Left ventricle myocardium superior (tissue), 1 donor: ENCODE measurements around the gene SDK2. TPM values are rescaled to one million over a fixed set of nuclear protein-coding genes. Genes with fewer than 3 reads are reported as not detected.
A peak's percentile ranks its signal among the peaks of the same experiment; 100 is the strongest.
"Not testable (repeated sequence)": the region's sequence is repeated elsewhere in the genome, so short reads cannot be mapped to it uniquely, and the experiment has no call there.

ENCODE experiments used
- ATAC-seq: fragments of 200-7000 bp; cut with Tn5 transposase; one replicate; pipeline ENCODE4 v1.9.1; 2020; ENCODE audit warnings: mild to moderate bottlenecking, moderate library complexity
- DNase-seq: peaks from one replicate; pipeline ENCODE4 v3.0.0-alpha.2; 2020
- intact Hi-C: fragments of 100-400 bp; cut with micrococcal nuclease; formaldehyde crosslinking; loops from one replicate; pipeline ENCODE4 v1.11.0; 2022
- total RNA-seq: library from RNA; stranded (reverse); fragmentation: NEBNext Ultra II Directional; extraction: Animal tissue kit (Norgen Biotek cat#: 25700); gene quantifications from one replicate; pipeline ENCODE4 v1.2.1, GENCODE V29; 2021
- donor health status: DM: no; HTN: yes; CAD: no; lungs with severe emphysema.

SDK2 gene
- total RNA-seq, 1 donor from 2014 or later = 1.5 TPM

- no peak for DNase-seq
- peak; percentile 10 for ATAC-seq
- intact Hi-C loops = no loop called here
Measured at GRCh38 chr17:73316919-73317505, 327.2 kb downstream of the SDK2 start.

GRCh38 chr17:73315471-73315870 lies 328.8 kb downstream of the SDK2 start:
- ATAC-seq = no peak
- no peak for DNase-seq
- intact Hi-C loops = no loop called here

DNA sequence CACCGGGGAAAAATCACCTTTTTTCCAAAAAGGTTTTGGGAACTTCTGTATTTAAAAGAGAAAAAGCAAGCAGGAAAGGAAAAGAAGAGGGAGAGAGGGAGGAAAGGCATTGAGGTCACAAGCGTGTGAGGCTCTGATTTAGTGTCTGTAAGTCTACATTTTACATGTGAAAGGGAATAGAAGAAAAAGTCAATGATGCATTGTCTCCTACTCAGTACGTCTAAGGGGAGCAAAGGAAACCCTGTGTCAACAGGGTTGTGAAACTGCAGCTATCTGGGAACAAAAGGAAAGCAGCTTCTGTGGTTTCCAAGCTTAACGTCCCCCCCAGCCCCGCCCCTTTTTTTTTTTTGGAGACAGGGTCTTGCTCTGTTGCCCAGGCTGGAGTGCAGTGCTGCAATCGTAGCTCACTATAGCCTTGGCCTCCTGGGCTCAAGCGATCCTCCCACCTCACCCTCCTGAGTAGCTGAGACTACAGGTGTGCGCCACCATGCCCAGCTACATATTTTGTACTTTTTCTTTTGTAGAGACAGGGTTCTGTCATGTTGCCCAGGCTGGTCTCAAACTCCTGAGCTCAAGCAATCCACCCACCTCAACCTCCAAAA lies 330.6 kb downstream of the SDK2 start:
- ATAC-seq (no peak), DNase-seq (no peak)
- intact Hi-C loops = no loop called here

DNA sequence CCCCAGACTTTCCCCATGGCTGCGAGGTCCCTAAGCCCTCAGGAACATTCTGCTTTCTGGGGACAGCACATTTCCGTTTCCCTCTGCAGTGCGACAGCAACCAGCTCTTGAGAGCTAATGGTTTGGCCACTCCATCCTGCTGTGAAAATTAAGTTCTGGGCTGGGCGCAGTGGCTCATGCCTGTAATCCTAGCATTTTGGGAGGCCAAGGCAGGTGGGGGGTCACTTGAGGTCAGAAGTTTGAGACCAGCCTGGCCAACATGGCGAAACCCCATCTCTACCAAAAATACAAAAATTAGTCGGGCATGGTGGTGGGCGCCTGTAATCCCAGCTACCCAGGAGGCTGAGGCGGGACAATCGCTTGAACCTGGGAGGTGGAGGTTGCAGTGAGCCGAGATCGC lies 331.4 kb downstream of the SDK2 start:
- intact Hi-C loops, DNase-seq, ATAC-seq: not testable (repeated sequence)

DNA sequence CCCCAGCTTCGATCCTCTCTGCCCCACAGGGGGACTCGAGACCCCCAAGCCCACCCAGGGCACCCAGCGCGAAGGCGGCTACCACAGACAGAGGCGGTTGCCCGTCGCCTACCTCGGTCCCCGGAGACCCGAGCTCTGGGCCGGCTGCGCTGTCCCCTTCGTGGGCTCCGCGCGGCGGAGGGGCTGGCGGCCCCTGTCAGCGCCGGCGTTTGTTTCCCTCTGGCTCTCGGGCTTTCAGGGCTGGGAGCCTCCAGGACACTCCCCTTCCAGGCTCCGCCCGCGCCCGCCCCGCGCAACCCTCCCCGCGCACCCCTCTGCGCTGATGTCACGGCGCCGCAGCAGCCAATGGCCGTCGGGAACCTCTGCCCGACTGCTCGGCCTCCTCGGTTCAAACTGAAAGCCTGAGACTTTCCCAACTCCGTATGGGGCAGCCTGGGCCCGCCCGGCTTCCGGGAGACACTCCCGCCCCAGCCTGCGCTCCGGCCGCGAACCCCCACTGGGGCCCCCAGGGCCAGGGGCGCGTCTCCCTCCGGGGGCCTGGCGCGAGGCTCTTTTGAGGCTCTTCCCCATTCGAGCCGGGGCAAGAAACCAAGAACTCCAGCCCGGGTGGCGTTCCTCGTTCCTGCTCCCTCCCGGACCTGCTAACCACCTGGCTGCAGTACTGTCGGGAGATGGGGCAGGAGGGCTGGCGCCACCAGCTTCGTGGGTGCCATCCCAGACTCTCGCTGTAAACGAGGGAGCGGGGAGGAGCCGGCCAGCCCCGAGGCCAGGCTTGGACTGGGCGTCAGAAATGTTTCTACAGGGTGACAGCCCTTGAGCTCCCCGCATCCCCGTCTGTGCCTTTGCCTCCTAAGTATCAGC lies 332.2 kb downstream of the SDK2 start, which contains the start of gene CDC42EP4:
CDC42EP4 (minus strand) TSS at position 221 of the 861 bp plus-strand sequence. CDS start 25,501 bp downstream, outside the sequence.
- intact Hi-C loops = no loop called here
- DNase-seq (peak; percentile 97), ATAC-seq (peak; percentile 88)

- DNase-seq (no peak), ATAC-seq (peak; percentile 28)
- intact Hi-C loops = no loop called here
Measured at GRCh38 chr17:73311428-73311780, 332.8 kb downstream of the SDK2 start.

DNA sequence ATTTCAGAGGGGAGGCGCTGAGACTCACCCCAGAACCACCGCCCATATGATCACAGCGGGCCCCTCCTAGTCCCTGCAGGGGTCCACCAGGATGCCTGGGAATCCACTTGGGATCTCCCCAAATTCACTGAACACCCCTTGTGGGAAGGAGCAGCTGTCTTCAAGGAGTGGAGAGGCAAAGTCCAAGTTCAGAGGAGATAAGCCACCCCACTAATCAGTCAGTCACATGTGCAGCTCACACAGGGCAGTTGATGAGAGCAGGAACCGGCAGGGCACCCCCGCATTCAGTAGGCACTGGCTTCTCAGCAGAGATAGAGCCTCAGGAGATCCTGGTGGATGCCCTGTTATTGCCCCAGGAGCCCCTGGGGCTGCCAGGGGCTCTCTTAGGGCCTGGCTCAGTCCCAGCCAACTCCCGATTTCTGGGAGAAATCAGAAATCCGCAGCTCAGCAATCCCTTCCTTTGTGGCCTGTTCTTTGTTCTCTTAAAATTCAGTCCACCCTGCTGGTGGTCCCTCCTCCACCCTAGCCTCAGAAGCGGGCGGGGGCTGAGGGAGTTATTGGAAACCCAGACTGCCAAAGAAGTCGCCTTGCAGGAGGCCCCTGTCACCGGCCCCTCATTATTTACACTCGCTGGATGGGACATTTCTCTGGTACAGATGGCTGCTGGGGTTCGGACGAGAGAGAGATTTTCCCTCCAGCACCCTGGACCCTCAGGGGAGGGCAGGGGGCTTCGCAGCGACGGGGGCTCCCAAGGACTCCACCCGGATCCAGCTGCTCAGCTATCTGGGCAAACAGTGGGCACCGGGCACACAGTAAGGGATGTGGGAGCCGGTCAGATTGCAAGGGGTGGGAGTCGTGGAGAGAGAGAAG lies 334.3 kb downstream of the SDK2 start:
- ATAC-seq (no peak), DNase-seq (peak; percentile 41)
- intact Hi-C loops = no loop called here

DNA sequence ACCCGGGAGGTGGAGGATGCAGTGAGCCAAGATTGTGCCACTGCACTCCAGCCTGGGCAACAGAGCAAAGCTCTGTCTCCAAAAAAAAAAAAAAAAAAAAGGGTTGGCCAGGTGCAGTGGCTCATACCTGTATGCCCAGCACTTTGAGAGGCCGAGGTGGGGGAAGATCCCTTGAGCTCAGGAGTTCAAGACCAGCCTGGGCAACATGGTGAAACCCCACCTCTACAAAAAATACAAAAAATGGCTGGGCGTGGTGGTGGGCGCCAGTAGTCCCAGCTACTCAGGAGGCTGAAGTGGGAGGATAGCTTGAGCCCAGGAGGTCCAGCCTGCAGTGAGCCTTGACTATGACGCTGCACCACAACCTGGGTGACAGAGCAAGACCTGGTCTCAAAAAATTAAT lies 335.3 kb downstream of the SDK2 start:
- intact Hi-C loops, DNase-seq, ATAC-seq: not testable (repeated sequence)

DNA sequence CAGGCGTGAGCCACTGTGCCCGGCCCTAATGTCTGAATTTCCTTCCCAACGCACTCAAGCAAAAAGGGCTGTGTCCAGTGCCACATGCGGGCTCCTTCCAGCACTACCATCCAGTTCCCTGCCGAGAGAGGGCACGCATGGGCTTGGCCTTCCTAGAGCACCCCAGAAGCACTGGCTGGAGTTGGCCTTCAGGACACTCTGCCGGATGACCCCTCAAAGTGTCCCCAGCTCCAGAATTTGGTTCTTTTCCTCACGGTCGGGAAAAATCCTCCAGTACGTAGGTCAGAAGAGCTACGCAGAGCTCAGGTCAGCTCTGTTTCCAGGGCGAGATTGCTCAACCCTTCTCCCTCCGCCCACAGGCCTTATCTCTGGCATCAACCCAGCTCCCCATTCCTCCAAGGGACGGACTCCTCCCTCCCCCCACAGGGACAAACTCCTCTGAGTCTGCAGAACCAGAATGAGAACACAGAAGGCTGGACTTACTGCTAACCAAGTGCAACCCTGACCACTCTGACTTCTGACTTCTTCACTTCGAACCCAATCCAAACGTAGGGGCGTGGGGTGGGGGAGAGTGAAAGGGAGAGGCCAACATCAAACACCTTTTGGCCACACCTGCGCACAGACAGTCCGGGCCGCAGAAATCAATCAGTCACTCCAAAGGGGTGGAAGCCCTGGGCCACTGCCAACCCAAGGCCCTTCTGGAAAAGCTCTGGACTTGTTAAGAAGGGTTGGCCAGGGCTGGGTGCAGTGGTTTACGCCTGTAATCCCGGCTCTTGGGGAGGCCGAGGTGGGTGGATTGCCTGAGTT lies 336.0 kb downstream of the SDK2 start:
- ATAC-seq (peak; percentile 22), DNase-seq (peak; percentile 83)
- intact Hi-C loops = no loop called here

DNA sequence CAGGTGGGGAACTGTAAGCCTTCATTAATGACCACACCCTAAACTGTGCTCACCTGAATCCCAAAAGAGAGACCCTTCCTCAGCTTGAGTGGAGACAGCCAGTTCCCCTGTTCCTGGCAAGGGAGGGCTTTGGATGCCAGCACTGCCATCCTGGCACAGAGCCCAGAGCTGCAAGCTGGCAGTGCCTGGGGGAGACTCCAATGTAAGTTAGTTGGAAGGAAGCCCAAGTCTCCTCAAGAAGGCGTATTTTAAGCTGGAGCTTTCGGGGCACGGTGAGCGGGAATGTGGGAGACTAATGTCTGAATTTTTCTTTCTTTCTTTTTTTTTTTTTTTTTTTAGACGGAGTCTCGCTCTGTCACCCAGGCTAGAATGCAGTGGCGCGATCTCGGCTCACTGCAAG lies 337.1 kb downstream of the SDK2 start:
- ATAC-seq (no peak), DNase-seq (peak; percentile 73)
- intact Hi-C loops = no loop called here

DNA sequence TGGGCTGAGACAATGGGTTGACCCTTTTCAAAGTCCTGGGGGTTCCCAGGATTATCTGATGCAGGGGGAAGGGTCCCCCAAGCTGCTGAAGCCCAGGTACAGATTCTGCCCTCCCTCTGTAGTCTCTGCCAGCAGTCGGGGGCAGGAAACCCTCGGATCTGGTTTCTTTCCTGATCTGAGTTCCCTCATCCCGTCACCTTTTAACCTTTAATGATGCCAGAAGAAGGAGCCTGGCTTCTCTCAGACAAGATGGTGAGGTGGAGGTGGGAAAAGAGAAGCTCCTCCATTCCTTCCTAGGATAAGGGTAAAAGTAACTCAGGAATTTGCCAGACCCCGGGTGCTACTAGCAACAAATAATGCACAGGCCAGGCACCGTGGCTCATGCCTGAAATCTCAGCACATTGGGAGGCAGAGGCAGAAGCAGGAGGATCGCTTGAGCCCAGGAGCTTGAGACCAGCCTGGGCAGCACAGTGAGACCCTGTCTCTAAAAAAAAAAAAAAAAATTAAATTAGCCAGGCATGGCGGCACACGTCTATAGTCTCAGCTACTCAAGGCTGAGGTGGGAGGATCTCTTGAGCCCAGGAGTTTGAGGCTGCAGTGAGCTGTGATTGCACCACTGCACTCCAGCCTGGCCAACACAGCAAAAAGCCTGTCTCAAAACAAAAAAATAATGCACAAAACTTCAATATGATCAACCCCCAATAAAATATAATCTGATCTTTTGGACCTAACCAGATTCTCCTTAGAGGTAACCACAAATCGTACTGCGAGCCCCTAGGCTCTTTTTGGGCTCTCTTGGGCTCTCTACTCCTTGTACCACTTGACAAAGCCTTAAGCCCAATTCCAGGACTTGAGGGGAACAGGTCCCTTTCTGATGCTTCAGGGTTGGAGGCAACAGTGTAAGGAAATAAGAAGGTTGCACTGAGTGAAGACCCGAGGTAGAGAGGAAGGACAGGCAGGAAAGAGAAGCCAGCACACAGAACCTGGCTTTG lies 338.1 kb downstream of the SDK2 start:
- no peak for ATAC-seq
- intact Hi-C loops = no loop called here
- no peak for DNase-seq

DNA sequence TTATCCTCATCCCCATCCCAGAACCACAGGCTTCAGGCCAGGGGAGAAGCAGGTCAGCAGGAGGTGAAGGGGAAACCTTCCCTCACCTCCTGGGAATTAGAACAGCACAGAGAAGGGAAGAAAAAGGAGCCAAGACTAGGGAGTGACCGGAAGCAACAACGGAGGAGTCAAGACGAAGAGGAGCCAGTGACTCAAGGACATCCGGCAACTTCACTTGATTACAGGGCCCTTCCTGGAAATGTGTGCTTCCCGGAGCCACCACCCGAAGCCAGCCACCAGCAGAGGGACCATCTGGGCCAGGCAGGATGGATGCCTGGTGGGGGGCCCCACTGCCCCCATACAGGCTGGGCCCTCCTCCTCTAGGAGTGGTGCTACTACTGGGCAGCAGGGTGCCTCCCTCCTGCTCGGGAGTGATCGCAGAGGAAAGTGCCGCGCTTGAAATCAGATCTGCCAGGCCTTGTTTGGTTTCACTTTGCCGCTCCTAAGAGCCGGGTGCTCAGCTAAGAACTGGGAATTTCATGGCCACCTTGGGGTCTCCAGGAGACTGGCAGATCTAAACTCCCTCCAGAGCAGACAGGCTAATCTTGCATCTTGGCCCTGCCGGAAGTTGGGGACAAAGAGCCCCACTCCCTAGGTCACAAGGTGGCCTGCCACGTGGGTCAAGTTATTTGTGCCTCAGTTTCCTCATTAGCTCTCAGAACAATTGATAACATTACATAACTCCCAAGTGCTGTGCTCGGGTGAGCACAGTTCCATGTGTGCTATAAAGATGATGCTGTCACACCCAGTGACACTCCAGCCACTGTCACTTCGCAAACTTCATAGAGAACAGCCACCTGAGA lies 339.1 kb downstream of the SDK2 start:
- DNase-seq (peak; percentile 75), ATAC-seq (peak; percentile 50)
- intact Hi-C loops = no loop called here

DNA sequence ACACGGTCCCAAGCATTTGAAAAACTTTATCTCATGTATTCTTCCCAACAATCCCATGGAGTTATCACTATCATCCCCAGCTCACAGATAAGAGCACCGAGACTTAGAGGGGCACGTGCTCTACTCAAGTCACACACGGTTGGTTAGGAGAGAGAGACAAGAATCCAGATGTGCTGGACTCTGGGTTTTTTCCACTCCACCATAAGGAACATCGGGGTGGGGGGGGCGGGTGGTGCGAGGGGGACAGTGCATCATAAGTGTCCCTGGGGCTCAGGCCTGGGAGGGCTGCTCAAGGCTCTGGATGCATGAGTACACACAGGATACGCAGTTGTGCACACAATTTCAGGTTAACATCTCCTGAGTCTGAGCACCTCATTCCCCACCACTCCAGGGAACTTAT lies 339.8 kb downstream of the SDK2 start:
- ATAC-seq (peak; percentile 8), DNase-seq (no peak)
- intact Hi-C loops = no loop called here

- intact Hi-C loops = no loop called here
- no peak for DNase-seq
Measured at GRCh38 chr17:73302189-73302588, 342.1 kb downstream of the SDK2 start.

DNA sequence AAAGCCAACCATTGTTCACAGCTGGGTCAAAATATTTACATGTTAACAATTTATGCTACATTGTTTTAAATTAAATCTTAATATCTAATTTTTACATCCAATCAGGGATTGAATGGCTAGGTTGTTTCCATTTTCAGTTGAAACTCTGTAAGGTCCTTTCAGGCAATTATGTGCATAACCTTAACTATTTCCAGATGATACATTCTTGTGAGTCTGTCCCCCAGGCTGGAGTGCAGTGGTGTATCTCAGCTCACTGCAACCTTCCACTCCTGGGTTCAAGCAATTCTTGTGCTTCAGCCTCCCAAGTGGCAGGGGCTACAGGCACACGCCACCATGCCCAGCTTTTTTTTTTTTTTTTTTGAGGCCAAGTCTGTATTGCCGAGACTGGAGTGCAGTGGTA lies 342.9 kb downstream of the SDK2 start:
- DNase-seq = no peak
- intact Hi-C loops = no loop called here
- no peak for ATAC-seq

More at GRCh38 chr17:73302189-73302588, 342.1 kb downstream of the SDK2 start:
- ATAC-seq = no peak

DNA sequence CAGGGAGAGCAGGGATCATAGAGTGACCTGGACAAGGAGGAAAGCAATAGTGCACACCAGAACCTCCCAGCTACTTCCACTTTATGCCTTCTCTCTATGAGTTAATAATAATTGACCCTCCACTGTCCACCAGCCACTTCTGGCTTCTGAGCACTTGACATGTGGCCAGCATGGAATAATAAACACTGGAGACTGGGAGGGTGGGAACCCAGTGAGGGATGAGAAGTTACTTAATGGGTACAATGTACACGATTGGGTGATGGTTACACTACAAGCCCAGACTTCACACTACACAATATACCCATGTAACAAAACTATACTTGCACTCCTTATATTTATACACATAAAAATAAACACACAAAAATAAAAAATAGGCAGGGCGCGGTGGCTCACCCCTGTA lies 343.9 kb downstream of the SDK2 start:
- intact Hi-C loops = no loop called here
- ATAC-seq (no peak), DNase-seq (no peak)
